AG09309 (cell line): ENCODE results near the gene PCNX1.

ENCODE experiments used
- DNase-seq: peaks from one replicate; pipeline ENCODE4 v3.0.0-alpha.2; 2010; ENCODE audit warnings: low read depth
- H3K4me3 ChIP-seq: 2 replicates; pipeline ENCODE4 v1.5.1; 2011; ENCODE audit warnings: mild to moderate bottlenecking, low read depth, low read length, moderate library complexity; ENCODE audit not compliant: control insufficient read depth
- CTCF ChIP-seq: IDR thresholded peaks from 2 replicates; pipeline ENCODE4 v1.5.1; 2011; ENCODE audit warnings: mild to moderate bottlenecking, low read depth, low read length, inconsistent platforms; ENCODE audit not compliant: insufficient read depth, control insufficient read depth; ENCODE audit errors: missing control alignments

PCNX1 gene

GRCh38 chr14:70896981-70897380 is 10.3 kb upstream of the PCNX1 start:
- TF ChIP-seq CTCF = no peak
- H3K4me3 ChIP-seq = no peak overlapping the region
- no peak for DNase-seq

GRCh38 chr14:70897464-70897863 is 9.8 kb upstream of the PCNX1 start:
- DNase-seq = no peak
- no peak for TF ChIP-seq CTCF
- H3K4me3 ChIP-seq = no peak overlapping the region

GRCh38 chr14:70898111-70898745 is 9.0 kb upstream of the PCNX1 start:
- DNase-seq = no peak
- TF ChIP-seq CTCF = no peak
- no peak overlapping the region for H3K4me3 ChIP-seq

- no peak for TF ChIP-seq CTCF
- no peak overlapping the region for H3K4me3 ChIP-seq
- DNase-seq = no peak
Measured at GRCh38 chr14:70901269-70901668, 6.0 kb upstream of the PCNX1 start.

- DNase-seq = no peak
- H3K4me3 ChIP-seq = no peak overlapping the region
- TF ChIP-seq CTCF = no peak
Measured at GRCh38 chr14:70902184-70902583, 5.1 kb upstream of the PCNX1 start.

- H3K4me3 ChIP-seq = no peak overlapping the region
- DNase-seq = no peak
- no peak for TF ChIP-seq CTCF
Measured at GRCh38 chr14:70904373-70904772, 2.9 kb upstream of the PCNX1 start.

GRCh38 chr14:70905301-70905700 is 2.0 kb upstream of the PCNX1 start:
- no peak for TF ChIP-seq CTCF
- peak; percentile 90 for DNase-seq
- no peak overlapping the region for H3K4me3 ChIP-seq
